ENCODE results near the gene TLK1.

The TLK1 gene

DNA sequence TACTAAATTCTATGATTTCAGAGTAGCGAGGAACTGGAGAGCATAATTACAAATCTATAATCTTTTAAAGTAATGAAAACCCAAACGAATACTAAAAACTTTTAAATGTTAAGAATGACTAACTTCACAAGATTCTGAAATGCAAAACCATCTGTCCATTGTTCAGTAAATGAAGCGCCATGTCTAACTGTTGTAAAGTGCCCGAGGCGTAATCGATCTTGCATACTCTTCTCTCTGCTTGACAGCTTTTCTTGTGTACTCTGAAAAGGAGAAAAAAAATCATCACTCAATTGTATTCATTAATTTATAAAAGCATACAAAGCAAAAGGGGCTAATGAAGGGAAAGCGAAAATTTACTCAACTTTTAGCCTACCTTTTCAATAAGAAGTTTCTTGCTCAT is 111.0 kb downstream of the TLK1 start:
- no peak for ATAC-seq

DNA sequence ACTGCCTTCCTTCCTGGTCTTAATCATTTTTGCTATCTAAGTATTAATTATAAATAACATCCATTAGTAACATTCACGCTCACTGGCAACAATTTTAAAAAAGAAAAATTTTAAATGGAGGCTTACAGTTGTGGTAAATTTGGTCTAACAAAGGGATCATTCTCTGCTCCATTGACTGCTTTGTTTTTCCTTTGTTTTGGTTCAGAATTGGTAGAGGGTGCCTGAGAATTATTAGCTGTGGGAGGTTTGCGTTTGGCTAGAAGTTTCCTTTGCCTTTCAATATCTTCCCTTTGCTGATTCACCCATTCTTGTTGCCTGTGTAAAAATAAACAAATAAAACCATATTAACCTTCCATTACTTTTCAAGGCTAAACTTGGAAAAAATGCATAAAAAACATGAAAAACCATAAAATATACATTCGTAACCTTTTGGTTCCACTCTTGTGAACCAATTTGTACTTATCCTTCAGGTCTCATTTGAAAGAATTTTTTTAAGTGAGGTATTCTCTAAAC is 114.6 kb downstream of the TLK1 start:
- TF ChIP-seq ZNF565 (CRISPR knock-in tag; conservative IDR thresholded peaks at IDR 0.05; ENCODE audit: low read depth) (no peak), CSDC2 (CRISPR knock-in tag; IDR thresholded peaks at IDR 0.05) (no peak), PPARA (CRISPR knock-in tag; IDR thresholded peaks at IDR 0.05; ENCODE audit: borderline replicate concordance) (no peak), ZNF70 (CRISPR knock-in tag; IDR thresholded peaks at IDR 0.05) (no peak), ZFP3 (CRISPR knock-in tag; IDR thresholded peaks at IDR 0.05) (no peak)
- TF ChIP-seq, protein P1, sequence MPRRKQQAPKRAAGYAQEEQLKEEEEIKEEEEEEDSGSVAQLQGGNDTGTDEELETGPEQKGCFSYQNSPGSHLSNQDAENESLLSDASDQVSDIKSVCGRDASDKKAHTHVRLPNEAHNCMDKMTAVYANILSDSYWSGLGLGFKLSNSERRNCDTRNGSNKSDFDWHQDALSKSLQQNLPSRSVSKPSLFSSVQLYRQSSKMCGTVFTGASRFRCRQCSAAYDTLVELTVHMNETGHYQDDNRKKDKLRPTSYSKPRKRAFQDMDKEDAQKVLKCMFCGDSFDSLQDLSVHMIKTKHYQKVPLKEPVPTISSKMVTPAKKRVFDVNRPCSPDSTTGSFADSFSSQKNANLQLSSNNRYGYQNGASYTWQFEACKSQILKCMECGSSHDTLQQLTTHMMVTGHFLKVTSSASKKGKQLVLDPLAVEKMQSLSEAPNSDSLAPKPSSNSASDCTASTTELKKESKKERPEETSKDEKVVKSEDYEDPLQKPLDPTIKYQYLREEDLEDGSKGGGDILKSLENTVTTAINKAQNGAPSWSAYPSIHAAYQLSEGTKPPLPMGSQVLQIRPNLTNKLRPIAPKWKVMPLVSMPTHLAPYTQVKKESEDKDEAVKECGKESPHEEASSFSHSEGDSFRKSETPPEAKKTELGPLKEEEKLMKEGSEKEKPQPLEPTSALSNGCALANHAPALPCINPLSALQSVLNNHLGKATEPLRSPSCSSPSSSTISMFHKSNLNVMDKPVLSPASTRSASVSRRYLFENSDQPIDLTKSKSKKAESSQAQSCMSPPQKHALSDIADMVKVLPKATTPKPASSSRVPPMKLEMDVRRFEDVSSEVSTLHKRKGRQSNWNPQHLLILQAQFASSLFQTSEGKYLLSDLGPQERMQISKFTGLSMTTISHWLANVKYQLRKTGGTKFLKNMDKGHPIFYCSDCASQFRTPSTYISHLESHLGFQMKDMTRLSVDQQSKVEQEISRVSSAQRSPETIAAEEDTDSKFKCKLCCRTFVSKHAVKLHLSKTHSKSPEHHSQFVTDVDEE (CRISPR knock-in tag; IDR thresholded peaks at IDR 0.05) = no peak
- ATAC-seq = no peak

More for the DNA sequence above, 111.0 kb downstream of the TLK1 start:
- no peak for TF ChIP-seq CSRNP3 (CRISPR knock-in tag; IDR thresholded peaks at IDR 0.05)
- no peak for TF ChIP-seq POU6F1 (CRISPR knock-in tag; IDR thresholded peaks at IDR 0.05; ENCODE audit: borderline replicate concordance, low read depth)
- no peak for TF ChIP-seq PPARA (CRISPR knock-in tag; IDR thresholded peaks at IDR 0.05; ENCODE audit: borderline replicate concordance)
- no peak for TF ChIP-seq TOX (CRISPR knock-in tag; IDR thresholded peaks at IDR 0.05; ENCODE audit: borderline replicate concordance)
- no peak for TF ChIP-seq BACH2 (CRISPR knock-in tag; IDR thresholded peaks at IDR 0.05; ENCODE audit: borderline replicate concordance)
- TF ChIP-seq CREB5 (CRISPR knock-in tag; IDR thresholded peaks at IDR 0.05; ENCODE audit: low read depth) = no peak
- TF ChIP-seq CSDC2 (CRISPR knock-in tag; IDR thresholded peaks at IDR 0.05) = no peak
- no peak for TF ChIP-seq ZFP30 (CRISPR knock-in tag; IDR thresholded peaks at IDR 0.05)
- TF ChIP-seq RARB (CRISPR knock-in tag; IDR thresholded peaks at IDR 0.05) = no peak
- TF ChIP-seq SNAI2 (CRISPR knock-in tag; IDR thresholded peaks at IDR 0.05) = no peak
- no peak for TF ChIP-seq ARNTL (CRISPR knock-in tag; IDR thresholded peaks at IDR 0.05; ENCODE audit: borderline replicate concordance, low read depth)
- no peak for TF ChIP-seq ZFP3 (CRISPR knock-in tag; IDR thresholded peaks at IDR 0.05)
- TF ChIP-seq ZNF8 (CRISPR knock-in tag; IDR thresholded peaks at IDR 0.05) = no peak

DNA sequence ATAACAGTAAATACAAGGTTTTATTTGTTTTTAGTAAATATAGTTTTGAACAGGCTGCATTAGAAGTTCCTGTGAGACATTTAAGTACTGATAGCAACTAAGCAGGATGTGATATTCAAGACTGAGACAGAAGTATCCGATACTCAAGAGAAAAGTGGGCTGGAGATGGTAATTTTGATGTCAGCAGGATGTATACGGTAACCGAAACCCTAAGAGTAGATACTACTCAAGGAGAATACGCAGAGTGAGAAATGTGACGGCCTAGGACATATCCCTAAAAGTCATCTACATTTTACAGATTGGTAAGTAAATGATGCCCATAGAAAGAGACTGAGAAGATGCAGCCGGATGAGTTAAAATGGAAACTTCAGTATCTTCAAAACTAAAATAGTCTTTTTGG is 116.3 kb downstream of the TLK1 start:
- ATAC-seq = no peak
- TF ChIP-seq ZNF70 (CRISPR knock-in tag; IDR thresholded peaks at IDR 0.05) (no peak), ARNTL (CRISPR knock-in tag; IDR thresholded peaks at IDR 0.05; ENCODE audit: borderline replicate concordance, low read depth) (no peak), SNAI2 (CRISPR knock-in tag; IDR thresholded peaks at IDR 0.05) (no peak), ESRRG (CRISPR knock-in tag; IDR thresholded peaks at IDR 0.05) (no peak), CSDC2 (CRISPR knock-in tag; IDR thresholded peaks at IDR 0.05) (no peak), GLIS3 (CRISPR knock-in tag; IDR thresholded peaks at IDR 0.05) (no peak), ZFP30 (CRISPR knock-in tag; IDR thresholded peaks at IDR 0.05) (no peak), ZC3H10 (CRISPR knock-in tag; IDR thresholded peaks at IDR 0.05) (no peak), ISL1 (CRISPR knock-in tag; IDR thresholded peaks at IDR 0.05) (no peak), ZFP3 (CRISPR knock-in tag; IDR thresholded peaks at IDR 0.05) (no peak)
- TF ChIP-seq, protein P1 (CRISPR knock-in tag; IDR thresholded peaks at IDR 0.05) = no peak
